Naive thymus-derived CD8-positive, alpha-beta T cell (primary cell): ENCODE results near the gene TOLLIP. TPM values are rescaled to one million over a fixed set of nuclear protein-coding genes. Genes with fewer than 3 reads are reported as not detected.

Experiments used
- ATAC-seq, 2 donors: fragments of 150-1000 bp; cut with Tn5 transposase in 1 of 2; sonication (Bioruptor Pico), chemical (Tn5 transposase) in 1 of 2; 1 replicate in 1 of 2; 2 replicates in 1 of 2; pipeline ENCODE4 v1.10.0; 2021; ENCODE audit warnings: mild to moderate bottlenecking in 2 of 2, moderate library complexity in 2 of 2
- POLR2A ChIA-PET: fragments of 350-600 bp; sonication (Branson Sonifier 250); formaldehyde crosslinking; loops from one replicate; lab custom pipeline; 2021; ENCODE audit warnings: antibody characterized with exemption; lab: Charles Lee
- DNase-seq, 10 donors: peaks; one replicate each; pipeline versions ENCODE4 v3.0.0 to v3.0.0-alpha.2; 2020 to 2022
- H3K27ac Mint-ChIP-seq, 10 donors: one replicate each; pipeline ENCODE4 v1.8.0; 2020 to 2022; ENCODE audit warnings: mild to moderate bottlenecking in 10 of 10, mixed read lengths in 10 of 10, moderate library complexity in 4 of 10, inconsistent platforms in 1 of 10
- H3K27me3 Mint-ChIP-seq, 5 donors: one replicate each; pipeline ENCODE4 v1.8.0; 2021 to 2022; ENCODE audit warnings: mixed read lengths in 5 of 5
- H3K36me3 Mint-ChIP-seq, 3 donors: one replicate each; pipeline ENCODE4 v1.8.0; 2020 to 2022; ENCODE audit warnings: mixed read lengths in 3 of 3, mild to moderate bottlenecking in 2 of 3, inconsistent platforms in 1 of 3
- H3K4me1 Mint-ChIP-seq, 4 donors: one replicate each; pipeline ENCODE4 v1.8.0; 2021 to 2022; ENCODE audit warnings: mixed read lengths in 4 of 4
- H3K4me3 Mint-ChIP-seq, 10 donors: one replicate each; pipeline ENCODE4 v1.8.0; 2020 to 2022; ENCODE audit warnings: mild to moderate bottlenecking in 10 of 10, mixed read lengths in 10 of 10, moderate library complexity in 6 of 10, inconsistent platforms in 1 of 10
- H3K9me3 Mint-ChIP-seq, 9 donors: one replicate each; pipeline ENCODE4 v1.8.0; 2020 to 2022; ENCODE audit warnings: mixed read lengths in 9 of 9, mild to moderate bottlenecking in 3 of 9, inconsistent platforms in 1 of 9, moderate library complexity in 1 of 9
- polyA plus RNA-seq, 3 donors: library from polyadenylated mRNA; unstranded; fragments of 300-500 nt; fragmentation: Illumina TruSeq; gene quantifications; one replicate each; pipeline ENCODE4 v1.2.3, GENCODE V29; 2021
- total RNA-seq, 8 experiments: library from RNA in 2 of 8; stranded (reverse) in 2 of 8; gene quantifications; one replicate each; pipeline ENCODE4 v1.2.3 and lab custom pipeline; 2021 to 2026

Gene TOLLIP
- total and polyA plus RNA-seq, 5 experiments from 2014 or later, result 21.4 to 38.6 (median 27.6) TPM

DNA sequence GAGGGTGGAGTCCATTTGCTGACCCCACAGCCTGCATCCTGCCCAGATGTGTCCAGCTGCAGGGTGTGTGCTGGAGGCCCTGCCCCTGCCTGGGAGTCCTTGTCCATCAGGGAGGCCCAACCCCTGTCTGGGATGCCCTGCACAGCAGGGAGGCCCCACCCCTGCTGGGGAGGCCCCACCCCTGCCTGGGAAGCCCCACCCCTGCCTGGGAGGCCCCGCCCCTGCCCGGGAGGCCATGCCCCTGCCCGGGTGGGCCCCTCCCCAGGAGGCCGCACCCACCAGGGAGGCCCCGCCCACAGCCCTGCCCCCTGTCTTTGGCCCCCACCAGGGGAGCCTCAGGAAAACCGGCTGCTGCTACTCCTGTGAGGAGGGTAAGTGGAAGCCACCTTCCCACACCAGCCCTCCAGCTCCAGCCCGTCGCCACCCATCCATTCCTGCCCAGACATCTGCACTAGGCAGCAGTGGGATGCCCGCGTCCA, 49.4 kb downstream of the TOLLIP start:
- POLR2A ChIA-PET, result interaction anchor here (4.7 kb wide), 1 partner anchor 49 kb away, joined by 44 read pairs; the partner anchor contains the start of gene TOLLIP
- Mint-ChIP-seq H3K9me3 (peaks cover 0 to 9% (median 0%) of the 10 kb centered on the region in 9 donors), H3K4me3 (no peak overlapping the region)

DNA sequence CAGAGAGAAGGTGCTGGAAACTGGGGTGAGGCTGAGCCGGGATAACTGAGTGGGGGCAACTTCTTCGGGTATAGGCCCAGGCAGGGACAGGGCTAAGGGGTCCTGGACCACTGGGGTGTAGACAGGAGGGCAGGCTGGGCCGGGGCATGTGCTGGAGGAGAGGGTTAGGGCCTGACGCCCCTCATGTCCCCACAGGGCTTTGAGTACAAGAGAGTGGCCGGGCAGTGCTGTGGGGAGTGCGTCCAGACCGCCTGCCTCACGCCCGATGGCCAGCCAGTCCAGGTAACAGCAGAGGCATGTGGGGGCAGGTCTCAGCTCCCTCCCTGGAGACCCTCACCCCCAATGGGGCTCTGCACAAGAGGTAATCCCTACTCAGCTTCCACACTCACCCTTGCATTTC, 49.9 kb downstream of the TOLLIP start:
- Mint-ChIP-seq H3K4me1 (peaks cover 6 to 16% (median 14%) of the 10 kb centered on the region in 4 donors), H3K36me3 (no peaks in the 10 kb centered on the region), H3K27ac (peak overlapping the region in 4 of 10 donors; percentile 27 to 58 (median 53)), H3K4me3 (no peak overlapping the region), H3K27me3 (peaks cover 0 to under 1% (median 0%) of the 10 kb centered on the region in 5 donors), H3K9me3 (peaks cover 0 to 4% (median 0%) of the 10 kb centered on the region in 9 donors)
- no peak for DNase-seq
- ATAC-seq, result no peak
- POLR2A ChIA-PET, result interaction anchor here (4.7 kb wide), 1 partner anchor 50 kb away, joined by 44 read pairs; the partner anchor contains the start of gene TOLLIP

More for the DNA sequence above, 49.4 kb downstream of the TOLLIP start:
- Mint-ChIP-seq H3K4me1 (peaks cover 7 to 20% (median 15%) of the 10 kb centered on the region in 4 donors), H3K27ac (no peak overlapping the region), H3K27me3 (no peaks in the 10 kb centered on the region), H3K36me3 (no peaks in the 10 kb centered on the region)
- ATAC-seq, result peak in 1 of 2 donors; percentile 15
- DNase-seq, result peak in 5 of 10 donors; percentile 20 to 43 (median 23)

DNA sequence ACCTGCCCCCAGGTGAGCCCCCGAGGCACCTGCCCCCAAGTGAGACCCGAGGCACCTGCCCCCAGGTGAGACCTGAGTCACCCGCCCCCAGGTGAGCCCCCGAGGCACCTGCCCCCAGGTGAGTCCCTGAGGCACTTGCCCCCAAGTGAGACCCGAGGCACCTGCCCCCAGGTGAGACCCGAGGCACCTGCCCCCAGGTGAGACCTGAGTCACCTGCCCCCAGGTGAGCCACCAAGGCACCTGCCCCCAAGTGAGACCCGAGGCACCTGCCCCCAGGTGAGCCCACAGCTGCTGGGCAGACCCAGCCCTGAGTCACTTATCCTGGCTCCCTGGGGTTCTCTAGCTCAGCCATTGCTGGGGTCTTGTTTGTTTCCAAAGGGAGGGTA, 50.4 kb downstream of the TOLLIP start:
- Mint-ChIP-seq H3K4me1 (peaks cover 3 to 13% (median 11%) of the 10 kb centered on the region in 4 donors), H3K36me3 (no peaks in the 10 kb centered on the region), H3K27me3 (peaks cover 0 to 2% (median 0%) of the 10 kb centered on the region in 5 donors), H3K27ac (peak overlapping the region in 3 of 10 donors; percentile 27 to 57 (median 49)), H3K4me3 (no peak overlapping the region), H3K9me3 (no peaks in the 10 kb centered on the region)
- POLR2A ChIA-PET, result no interaction called here
- DNase-seq (no peak), ATAC-seq (no peak)

DNA sequence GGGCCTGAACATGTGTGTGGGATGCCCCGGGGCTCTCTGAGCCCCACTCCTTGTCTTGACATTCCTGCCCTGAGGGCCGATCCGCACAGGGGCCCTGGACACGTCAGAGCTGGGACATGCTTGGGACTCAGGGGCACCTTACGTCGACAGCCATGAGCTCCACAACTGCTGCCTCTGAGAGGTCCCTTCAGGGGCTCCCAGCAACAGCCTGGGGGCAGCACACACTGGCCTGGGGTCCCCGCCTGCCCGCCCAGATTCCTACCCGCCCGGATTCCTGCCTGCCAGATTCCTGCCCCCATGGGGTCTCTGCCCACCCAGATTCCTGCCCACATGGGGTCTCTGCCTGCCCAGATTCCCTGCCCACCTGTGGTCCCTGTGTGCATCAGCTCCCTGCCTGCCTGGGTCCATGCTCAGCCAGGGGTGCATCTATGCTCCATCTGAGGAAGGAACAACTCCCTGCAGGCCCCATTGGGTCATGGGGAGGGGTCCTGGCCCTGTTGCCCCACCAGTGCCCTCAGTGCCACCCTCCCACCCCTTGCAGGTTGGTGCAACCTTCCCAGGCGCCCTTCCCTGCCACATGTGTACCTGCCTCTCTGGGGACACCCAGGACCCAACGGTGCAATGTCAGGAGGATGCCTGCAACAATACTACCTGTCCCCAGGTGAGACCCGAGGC, 50.9 kb downstream of the TOLLIP start:
- Mint-ChIP-seq H3K9me3 (no peaks in the 10 kb centered on the region), H3K27me3 (peaks cover 0 to 2% (median 0%) of the 10 kb centered on the region in 5 donors), H3K27ac (no peak overlapping the region), H3K36me3 (no peaks in the 10 kb centered on the region), H3K4me3 (no peak overlapping the region), H3K4me1 (peaks cover 3 to 13% (median 11%) of the 10 kb centered on the region in 4 donors)
- no peak for ATAC-seq
- POLR2A ChIA-PET, result no interaction called here
- no peak for DNase-seq

DNA sequence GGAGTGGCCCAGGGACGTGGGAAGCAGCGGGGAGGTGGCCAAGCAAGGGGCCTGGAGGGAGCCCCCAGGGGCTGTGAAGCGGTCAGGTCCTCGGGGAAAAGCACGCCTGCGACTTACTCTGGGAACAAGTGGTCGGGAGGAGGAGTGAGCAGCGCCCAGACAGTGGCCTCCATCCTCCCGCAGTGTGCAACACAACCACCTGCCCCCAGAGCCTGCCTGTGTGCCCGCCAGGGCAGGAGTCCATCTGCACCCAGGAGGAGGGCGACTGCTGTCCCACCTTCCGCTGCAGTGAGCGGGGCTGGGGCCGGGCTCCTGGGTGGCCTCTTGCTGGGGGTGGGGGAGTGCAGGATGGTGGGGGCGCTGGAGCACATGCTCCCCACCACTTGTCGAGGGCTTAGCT, 51.5 kb downstream of the TOLLIP start:
- POLR2A ChIA-PET, result no interaction called here

DNA sequence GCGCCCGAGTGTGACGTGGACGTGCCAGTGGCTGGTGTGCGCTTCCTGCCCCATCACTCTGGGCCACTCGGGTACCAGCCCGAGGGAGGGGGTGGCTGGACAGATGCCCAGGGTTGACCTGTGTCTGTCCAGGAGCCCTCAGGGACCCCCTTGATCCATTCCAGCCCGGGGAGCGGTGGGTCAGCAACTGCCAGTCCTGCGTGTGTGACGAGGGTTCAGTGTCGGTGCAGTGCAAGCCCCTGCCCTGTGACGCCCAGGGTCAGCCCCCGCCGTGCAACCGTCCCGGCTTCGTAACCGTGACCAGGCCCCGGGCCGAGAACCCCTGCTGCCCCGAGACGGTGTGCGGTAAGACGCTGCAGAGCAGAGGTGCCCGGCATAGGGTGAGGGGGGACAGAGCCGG, 52.1 kb downstream of the TOLLIP start:
- no peak for ATAC-seq
- POLR2A ChIA-PET, result no interaction called here

More for the DNA sequence above, 51.5 kb downstream of the TOLLIP start:
- Mint-ChIP-seq H3K9me3 (no peaks in the 10 kb centered on the region), H3K27ac (no peak overlapping the region), H3K27me3 (peaks cover 0 to 2% (median 0%) of the 10 kb centered on the region in 5 donors), H3K4me1 (peaks cover 3 to 12% (median 8%) of the 10 kb centered on the region in 4 donors), H3K4me3 (no peak overlapping the region), H3K36me3 (no peaks in the 10 kb centered on the region)
- ATAC-seq (no peak), DNase-seq (no peak)

DNA sequence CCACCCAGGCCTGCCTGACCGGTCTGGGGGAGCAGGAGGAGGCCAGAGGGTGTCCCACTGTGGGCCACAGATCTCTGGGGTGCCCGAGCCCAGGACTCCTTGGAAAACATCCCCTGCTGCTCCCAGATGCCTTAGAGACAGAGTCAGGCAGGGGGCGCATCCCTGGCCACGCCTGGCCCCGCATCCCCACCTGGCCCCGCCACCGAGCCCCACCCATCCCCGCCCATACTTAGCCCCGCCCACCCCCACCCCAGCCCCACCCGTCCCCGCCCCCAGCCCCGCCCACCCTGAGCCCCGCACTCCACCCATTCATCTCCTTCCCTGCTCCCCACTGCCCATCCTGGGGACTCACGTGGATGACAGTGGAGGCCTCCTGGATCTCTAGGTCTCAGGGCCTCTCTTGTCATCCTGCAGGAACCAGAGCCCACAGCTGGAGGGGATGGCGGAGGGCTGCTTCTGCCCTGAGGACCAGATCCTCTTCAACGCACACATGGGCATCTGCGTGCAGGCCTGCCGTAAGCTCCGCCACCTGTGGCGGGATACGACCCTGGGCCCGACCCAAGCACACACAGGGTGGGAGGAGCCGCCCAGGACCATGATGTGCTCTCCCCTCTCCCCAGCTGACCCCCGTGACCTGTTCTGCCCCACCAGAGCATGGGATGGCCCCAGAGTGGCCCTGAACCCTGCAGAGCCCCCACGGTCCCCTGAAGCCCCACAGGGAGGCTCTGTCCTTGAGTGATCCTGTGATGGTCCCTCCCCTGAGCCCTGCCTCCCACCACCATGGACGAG, 53.0 kb downstream of the TOLLIP start:
- Mint-ChIP-seq H3K9me3 (no peaks in the 10 kb centered on the region), H3K4me1 (peaks cover 0 to 2% (median 0%) of the 10 kb centered on the region in 4 donors), H3K27ac (no peak overlapping the region), H3K36me3 (no peaks in the 10 kb centered on the region), H3K27me3 (peaks cover 0 to 2% (median 0%) of the 10 kb centered on the region in 5 donors), H3K4me3 (no peak overlapping the region)
- ATAC-seq (no peak), DNase-seq (no peak)
- POLR2A ChIA-PET, result no interaction called here

More for the DNA sequence above, 52.1 kb downstream of the TOLLIP start:
- Mint-ChIP-seq H3K9me3 (no peaks in the 10 kb centered on the region), H3K36me3 (no peaks in the 10 kb centered on the region), H3K27me3 (peaks cover 0 to 2% (median 0%) of the 10 kb centered on the region in 5 donors), H3K4me3 (no peak overlapping the region), H3K27ac (no peak overlapping the region), H3K4me1 (peaks cover 2 to 6% (median 4%) of the 10 kb centered on the region in 4 donors)
- DNase-seq, result no peak

DNA sequence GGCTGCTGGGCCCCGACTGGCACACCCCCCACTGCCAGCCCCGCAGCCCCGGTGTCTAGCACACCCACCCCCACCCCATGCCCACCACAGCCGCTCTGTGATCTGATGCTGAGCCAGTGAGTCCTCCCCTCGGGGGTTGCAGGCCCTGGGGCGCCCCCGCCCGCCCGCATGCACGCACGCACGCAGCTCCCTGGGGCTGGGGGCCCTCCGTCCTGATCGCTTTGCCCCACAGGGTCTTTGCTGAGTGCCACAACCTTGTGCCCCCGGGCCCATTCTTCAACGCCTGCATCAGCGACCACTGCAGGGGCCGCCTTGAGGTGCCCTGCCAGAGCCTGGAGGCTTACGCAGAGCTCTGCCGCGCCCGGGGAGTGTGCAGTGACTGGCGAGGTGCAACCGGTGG, 54.3 kb downstream of the TOLLIP start:
- H3K9me3 Mint-ChIP-seq, result no peaks in the 10 kb centered on the region

DNA sequence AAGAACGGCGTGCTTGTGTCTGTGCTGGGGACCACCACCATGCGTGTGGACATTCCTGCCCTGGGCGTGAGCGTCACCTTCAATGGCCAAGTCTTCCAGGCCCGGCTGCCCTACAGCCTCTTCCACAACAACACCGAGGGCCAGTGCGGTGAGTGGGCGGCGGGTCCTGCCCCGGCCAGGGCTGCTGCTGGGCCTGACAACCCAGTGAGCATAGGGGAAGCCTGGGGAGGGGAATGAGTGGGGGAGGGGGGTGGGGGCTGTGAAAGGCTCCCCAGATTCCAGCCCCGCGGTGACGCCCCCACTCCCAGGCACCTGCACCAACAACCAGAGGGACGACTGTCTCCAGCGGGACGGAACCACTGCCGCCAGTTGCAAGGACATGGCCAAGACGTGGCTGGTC, 54.7 kb downstream of the TOLLIP start:
- POLR2A ChIA-PET, result no interaction called here
- ATAC-seq, result no peak
- peaks cover 0 to 4% (median 0%) of the 10 kb centered on the region in 4 donors for H3K4me1 Mint-ChIP-seq

More for the DNA sequence above, 54.3 kb downstream of the TOLLIP start:
- DNase-seq, result no peak
- H3K4me3 Mint-ChIP-seq, result no peak overlapping the region
- no peak for ATAC-seq
- peaks cover 0 to 2% (median 0%) of the 10 kb centered on the region in 5 donors for H3K27me3 Mint-ChIP-seq
- H3K27ac Mint-ChIP-seq, result no peak overlapping the region
- H3K4me1 Mint-ChIP-seq, result peaks cover 0 to 4% (median 0%) of the 10 kb centered on the region in 4 donors
- POLR2A ChIA-PET, result no interaction called here
- H3K36me3 Mint-ChIP-seq, result no peaks in the 10 kb centered on the region

DNA sequence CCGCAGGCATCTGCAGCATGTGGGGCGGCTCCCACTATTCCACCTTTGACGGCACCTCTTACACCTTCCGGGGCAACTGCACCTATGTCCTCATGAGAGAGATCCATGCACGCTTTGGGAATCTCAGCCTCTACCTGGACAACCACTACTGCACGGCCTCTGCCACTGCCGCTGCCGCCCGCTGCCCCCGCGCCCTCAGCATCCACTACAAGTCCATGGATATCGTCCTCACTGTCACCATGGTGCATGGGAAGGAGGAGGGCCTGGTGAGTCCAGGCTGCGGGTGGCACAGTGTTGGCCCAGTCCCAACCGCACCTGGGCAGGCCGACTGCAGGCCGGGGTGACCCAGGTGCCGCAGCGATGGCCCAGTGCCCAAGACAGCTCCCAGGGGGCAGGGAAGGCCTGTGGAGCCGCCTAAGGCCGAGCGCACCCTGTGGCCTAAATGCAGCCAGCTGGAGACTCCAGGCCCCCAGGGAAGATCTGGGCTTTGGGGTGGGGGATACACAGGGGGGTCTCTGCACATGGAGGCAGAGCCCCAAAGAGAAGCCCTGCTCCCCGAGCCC, 55.3 kb downstream of the TOLLIP start:
- DNase-seq (no peak), ATAC-seq (no peak)
- no peak overlapping the region for H3K27ac Mint-ChIP-seq
- H3K4me1 Mint-ChIP-seq, result peaks cover 0 to 4% (median 0%) of the 10 kb centered on the region in 4 donors
- POLR2A ChIA-PET, result no interaction called here
- no peak overlapping the region for H3K4me3 Mint-ChIP-seq
- H3K27me3 Mint-ChIP-seq, result peaks cover 0 to 2% (median 0%) of the 10 kb centered on the region in 5 donors
- no peaks in the 10 kb centered on the region for H3K36me3 Mint-ChIP-seq
- no peaks in the 10 kb centered on the region for H3K9me3 Mint-ChIP-seq

More for the DNA sequence above, 54.7 kb downstream of the TOLLIP start:
- H3K27me3 Mint-ChIP-seq, result peaks cover 0 to 2% (median 0%) of the 10 kb centered on the region in 5 donors
- no peaks in the 10 kb centered on the region for H3K36me3 Mint-ChIP-seq
- H3K4me3 Mint-ChIP-seq, result no peak overlapping the region
- H3K9me3 Mint-ChIP-seq, result no peaks in the 10 kb centered on the region
- no peak overlapping the region for H3K27ac Mint-ChIP-seq
- no peak for DNase-seq

DNA sequence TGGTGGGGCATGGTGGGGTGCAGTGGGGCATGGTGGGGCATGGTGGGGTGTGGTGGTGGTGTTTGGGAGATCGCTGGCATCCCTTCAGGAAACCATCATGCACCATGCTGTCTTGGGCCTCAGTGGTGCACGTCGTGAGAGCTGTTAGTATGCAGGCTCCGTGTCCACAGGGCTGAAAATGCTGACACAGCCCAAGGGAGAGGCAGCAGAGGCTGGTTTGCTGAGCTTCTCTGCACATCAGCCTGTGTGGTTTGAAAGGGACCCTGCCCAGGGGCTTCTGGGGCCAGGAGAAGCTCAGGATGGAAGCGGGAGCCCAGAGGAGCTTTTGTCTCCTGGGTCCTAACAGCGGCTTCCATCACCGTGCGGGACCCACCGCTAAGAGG, 56.3 kb downstream of the TOLLIP start:
- Mint-ChIP-seq H3K27ac (no peak overlapping the region), H3K4me1 (peaks cover 0 to 4% (median 0%) of the 10 kb centered on the region in 4 donors), H3K4me3 (no peak overlapping the region), H3K27me3 (peaks cover 0 to 2% (median 0%) of the 10 kb centered on the region in 5 donors), H3K9me3 (no peaks in the 10 kb centered on the region), H3K36me3 (no peaks in the 10 kb centered on the region)
- ATAC-seq (no peak), DNase-seq (no peak)
- POLR2A ChIA-PET, result no interaction called here

DNA sequence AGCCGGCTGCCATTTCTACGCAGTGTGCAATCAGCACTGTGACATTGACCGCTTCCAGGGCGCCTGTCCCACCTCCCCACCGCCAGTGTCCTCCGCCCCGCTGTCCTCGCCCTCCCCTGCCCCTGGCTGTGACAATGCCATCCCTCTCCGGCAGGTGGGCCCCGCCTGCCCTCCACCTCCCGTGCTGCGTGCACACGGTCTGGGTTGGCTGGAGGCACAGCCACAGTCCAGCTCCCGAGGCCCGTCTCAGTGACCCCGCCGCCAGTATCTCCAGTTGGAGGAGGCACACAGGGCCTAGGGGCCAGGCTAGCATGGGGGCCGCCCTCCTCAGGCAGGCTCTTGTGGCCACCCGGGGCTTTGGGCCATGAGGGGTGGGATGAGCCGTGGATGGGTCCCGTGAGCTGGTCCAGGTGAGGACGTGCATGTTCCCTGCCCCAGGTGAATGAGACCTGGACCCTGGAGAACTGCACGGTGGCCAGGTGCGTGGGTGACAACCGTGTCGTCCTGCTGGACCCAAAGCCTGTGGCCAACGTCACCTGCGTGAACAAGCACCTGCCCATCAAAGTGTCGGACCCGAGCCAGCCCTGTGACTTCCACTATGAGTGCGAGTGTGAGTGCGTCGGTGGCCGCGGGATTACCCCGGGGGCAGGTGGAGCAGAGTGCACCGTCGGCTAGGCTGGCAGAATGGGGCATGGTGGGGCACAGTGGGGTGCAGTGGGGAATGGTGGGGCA, 56.9 kb downstream of the TOLLIP start:
- Mint-ChIP-seq H3K36me3 (no peaks in the 10 kb centered on the region), H3K4me1 (peaks cover 0 to 4% (median 0%) of the 10 kb centered on the region in 4 donors)
- POLR2A ChIA-PET, result no interaction called here

More for the DNA sequence above, 56.9 kb downstream of the TOLLIP start:
- no peak overlapping the region for H3K4me3 Mint-ChIP-seq
- no peak overlapping the region for H3K27ac Mint-ChIP-seq
- no peaks in the 10 kb centered on the region for H3K9me3 Mint-ChIP-seq
- H3K27me3 Mint-ChIP-seq, result peaks cover 0 to 2% (median 0%) of the 10 kb centered on the region in 5 donors
- no peak for ATAC-seq
- DNase-seq, result no peak
